Activated T-cell treated with anti-CD3 and anti-CD28 coated beads for 1 hour (primary cell): ENCODE data around the gene PHACTR4.
"Not testable (repeated sequence)": the region's sequence is repeated elsewhere in the genome, so short reads cannot be mapped to it uniquely, and the experiment has no call there.

Experiments
- DNase-seq: peaks from one replicate; pipeline ENCODE4 v3.0.0-alpha.2; 2020; ENCODE audit warnings: low read depth

The PHACTR4 gene

GRCh38 chr1:28371010-28371377 lies 1.5 kb downstream of the PHACTR4 start:
- DNase-seq: no peak

GRCh38 chr1:28373450-28373849 lies 3.9 kb downstream of the PHACTR4 start:
- DNase-seq: not testable (repeated sequence)

GRCh38 chr1:28374297-28374696 lies 4.8 kb downstream of the PHACTR4 start:
- no peak for DNase-seq

- DNase-seq: not testable (repeated sequence)
Observed at GRCh38 chr1:28375598-28375997, 6.1 kb downstream of the PHACTR4 start.

- DNase-seq: not testable (repeated sequence)
Observed at GRCh38 chr1:28376195-28376594, 6.7 kb downstream of the PHACTR4 start.

GRCh38 chr1:28378906-28379305 lies 9.4 kb downstream of the PHACTR4 start:
- no peak for DNase-seq

GRCh38 chr1:28380394-28380793 lies 10.9 kb downstream of the PHACTR4 start:
- DNase-seq: no peak

- DNase-seq: not testable (repeated sequence)
Observed at GRCh38 chr1:28383785-28384184, 14.2 kb downstream of the PHACTR4 start.

- no peak for DNase-seq
Observed at GRCh38 chr1:28392027-28392652, 22.6 kb downstream of the PHACTR4 start.

GRCh38 chr1:28394136-28394535 lies 24.6 kb downstream of the PHACTR4 start:
- no peak for DNase-seq

GRCh38 chr1:28395181-28395580 lies 25.6 kb downstream of the PHACTR4 start:
- no peak for DNase-seq

- no peak for DNase-seq
Observed at GRCh38 chr1:28401760-28402159, 32.2 kb downstream of the PHACTR4 start.

- DNase-seq: no peak
Observed at GRCh38 chr1:28409090-28409489, 39.5 kb downstream of the PHACTR4 start.

- no peak for DNase-seq
Observed at GRCh38 chr1:28411656-28412055, 42.1 kb downstream of the PHACTR4 start.

- no peak for DNase-seq
Observed at GRCh38 chr1:28412731-28413130, 43.2 kb downstream of the PHACTR4 start.

GRCh38 chr1:28416509-28417194 lies 47.1 kb downstream of the PHACTR4 start:
- DNase-seq: no peak

- DNase-seq: no peak
Observed at GRCh38 chr1:28417441-28417922, 47.9 kb downstream of the PHACTR4 start.

- no peak for DNase-seq
Observed at GRCh38 chr1:28417926-28418637, 48.5 kb downstream of the PHACTR4 start.

GRCh38 chr1:28421744-28422143 lies 52.2 kb downstream of the PHACTR4 start:
- no peak for DNase-seq

- no peak for DNase-seq
Observed at GRCh38 chr1:28426831-28427230, 57.3 kb downstream of the PHACTR4 start.

- DNase-seq: no peak
Observed at GRCh38 chr1:28428012-28428411, 58.5 kb downstream of the PHACTR4 start.

GRCh38 chr1:28428990-28429520 lies 59.5 kb downstream of the PHACTR4 start:
- DNase-seq: no peak
